GM21367 (cell line): ENCODE results near the gene SGPP2.
"Not testable (repeated sequence)": the region's sequence is repeated elsewhere in the genome, so short reads cannot be mapped to it uniquely, and the experiment has no call there.

ENCODE experiments used
- ATAC-seq: cut with Tn5 transposase; IDR thresholded peaks from one replicate; pipeline ENCODE4 v1.9.1; 2021; ENCODE audit not compliant: unreplicated experiment

Gene SGPP2

GRCh38 chr2:222424276-222424728 lies at the start of gene SGPP2:
TSS of gene SGPP2 (plus strand) at chr2:222424543. CDS start at chr2:222424603, 60 bp downstream.
- peak; percentile 26 for ATAC-seq

- ATAC-seq, result no peak
Measured at GRCh38 chr2:222375798-222376197, 48.5 kb upstream of the SGPP2 start.

GRCh38 chr2:222380456-222380855 lies 43.9 kb upstream of the SGPP2 start:
- ATAC-seq, result no peak

GRCh38 chr2:222381566-222381965 lies 42.8 kb upstream of the SGPP2 start:
- no peak for ATAC-seq

GRCh38 chr2:222383255-222383654 lies 41.1 kb upstream of the SGPP2 start:
- no peak for ATAC-seq

- no peak for ATAC-seq
Measured at GRCh38 chr2:222391743-222392285, 32.5 kb upstream of the SGPP2 start.

- ATAC-seq, result no peak
Measured at GRCh38 chr2:222393733-222394267, 30.5 kb upstream of the SGPP2 start.

GRCh38 chr2:222398446-222398885 lies 25.9 kb upstream of the SGPP2 start:
- ATAC-seq, result no peak

- ATAC-seq, result no peak
Measured at GRCh38 chr2:222399038-222399783, 25.1 kb upstream of the SGPP2 start.

- ATAC-seq, result no peak
Measured at GRCh38 chr2:222404151-222404905, 20.0 kb upstream of the SGPP2 start.

- no peak for ATAC-seq
Measured at GRCh38 chr2:222408684-222409083, 15.7 kb upstream of the SGPP2 start.

- no peak for ATAC-seq
Measured at GRCh38 chr2:222410534-222410933, 13.8 kb upstream of the SGPP2 start.

- not testable (repeated sequence) for ATAC-seq
Measured at GRCh38 chr2:222412334-222412733, 12.0 kb upstream of the SGPP2 start.

- no peak for ATAC-seq
Measured at GRCh38 chr2:222413295-222413911, 10.9 kb upstream of the SGPP2 start.

GRCh38 chr2:222418739-222419138 lies 5.6 kb upstream of the SGPP2 start:
- no peak for ATAC-seq

- ATAC-seq, result no peak
Measured at GRCh38 chr2:222420508-222420907, 3.8 kb upstream of the SGPP2 start.

GRCh38 chr2:222421626-222422025 lies 2.7 kb upstream of the SGPP2 start:
- ATAC-seq, result no peak

GRCh38 chr2:222423186-222423585 lies 1.2 kb upstream of the SGPP2 start:
- no peak for ATAC-seq

GRCh38 chr2:222423632-222424275 lies 589 bp upstream of the SGPP2 start:
- ATAC-seq, result peak; percentile 13
